Stomach smooth muscle (tissue), 2 donors: ENCODE data around the gene MRPL40.

Source experiments
- H3K27ac ChIP-seq: one replicate; pipeline ENCODE4 v1.7.0; 2013; ENCODE audit warnings: mild to moderate bottlenecking, low read length, inconsistent platforms
- H3K27me3 ChIP-seq, 2 donors: one replicate each; pipeline ENCODE4 v1.7.0; 2013; ENCODE audit warnings: low read length in 2 of 2; ENCODE audit not compliant: insufficient read depth in 2 of 2, control insufficient read depth in 1 of 2
- H3K36me3 ChIP-seq, 2 donors: one replicate each; pipeline ENCODE4 v1.7.0; 2013; ENCODE audit warnings: low read length in 2 of 2; ENCODE audit not compliant: control insufficient read depth in 2 of 2, insufficient read depth in 2 of 2
- H3K4me1 ChIP-seq: one replicate; pipeline ENCODE4 v1.7.0; 2013; ENCODE audit warnings: low read length; ENCODE audit not compliant: control insufficient read depth, insufficient read depth
- H3K4me3 ChIP-seq, 2 donors: one replicate each; pipeline ENCODE4 v1.7.0; 2013; ENCODE audit warnings: low read length in 2 of 2
- H3K9ac ChIP-seq, 2 donors: one replicate each; pipeline ENCODE4 v1.7.0; 2013; ENCODE audit warnings: low read length in 2 of 2, mild to moderate bottlenecking in 1 of 2
- H3K9me3 ChIP-seq, 2 donors: one replicate each; pipeline ENCODE4 v1.7.0; 2013; ENCODE audit warnings: low read length in 2 of 2; ENCODE audit not compliant: control insufficient read depth in 2 of 2
- donor health status: healthy.
- donor health status: Pancreatic carcinoma.

The MRPL40 gene

GRCh38 chr22:19406846-19407245 lies 25.5 kb upstream of the MRPL40 start:
- Histone ChIP-seq H3K9me3 (no peaks in the 10 kb centered on the region), H3K9ac (no peak overlapping the region), H3K4me3 (no peak overlapping the region), H3K4me1 (no peaks in the 10 kb centered on the region), H3K36me3 (peaks cover 43 to 47% of the 10 kb centered on the region in 2 donors), H3K27ac (no peak overlapping the region), H3K27me3 (no peaks in the 10 kb centered on the region)

GRCh38 chr22:19407649-19408606 lies 24.4 kb upstream of the MRPL40 start:
- Histone ChIP-seq H3K36me3 (peaks cover 43 to 47% of the 10 kb centered on the region in 2 donors), H3K27me3 (no peaks in the 10 kb centered on the region), H3K4me1 (no peaks in the 10 kb centered on the region), H3K4me3 (no peak overlapping the region), H3K9ac (no peak overlapping the region), H3K27ac (no peak overlapping the region), H3K9me3 (no peaks in the 10 kb centered on the region)

GRCh38 chr22:19410941-19411689 lies 21.2 kb upstream of the MRPL40 start:
- Histone ChIP-seq H3K36me3 (peaks cover 31% of the 10 kb centered on the region in 2 donors), H3K27ac (no peak overlapping the region), H3K9me3 (no peaks in the 10 kb centered on the region), H3K9ac (no peak overlapping the region), H3K4me1 (no peaks in the 10 kb centered on the region), H3K4me3 (no peak overlapping the region), H3K27me3 (no peaks in the 10 kb centered on the region)

- H3K36me3 ChIP-seq, result peaks cover 26% of the 10 kb centered on the region in 2 donors
- no peak overlapping the region for H3K27ac ChIP-seq
- no peaks in the 10 kb centered on the region for H3K4me1 ChIP-seq
- no peaks in the 10 kb centered on the region for H3K9me3 ChIP-seq
- no peak overlapping the region for H3K4me3 ChIP-seq
- H3K9ac ChIP-seq, result no peak overlapping the region
- no peaks in the 10 kb centered on the region for H3K27me3 ChIP-seq
These were observed 20.7 kb upstream of the MRPL40 start for GRCh38 chr22:19411690-19412045.

GRCh38 chr22:19412478-19412877 lies 19.9 kb upstream of the MRPL40 start:
- Histone ChIP-seq H3K4me1 (no peaks in the 10 kb centered on the region), H3K9me3 (no peaks in the 10 kb centered on the region), H3K36me3 (peaks cover 18 to 23% of the 10 kb centered on the region in 2 donors), H3K27ac (no peak overlapping the region), H3K4me3 (no peak overlapping the region), H3K27me3 (no peaks in the 10 kb centered on the region), H3K9ac (no peak overlapping the region)

GRCh38 chr22:19412923-19413322 lies 19.4 kb upstream of the MRPL40 start:
- Histone ChIP-seq H3K36me3 (peaks cover 14 to 18% of the 10 kb centered on the region in 2 donors), H3K4me3 (no peak overlapping the region), H3K27me3 (no peaks in the 10 kb centered on the region), H3K4me1 (no peaks in the 10 kb centered on the region), H3K27ac (no peak overlapping the region), H3K9ac (no peak overlapping the region), H3K9me3 (no peaks in the 10 kb centered on the region)

GRCh38 chr22:19419086-19419463 lies 13.3 kb upstream of the MRPL40 start:
- no peak overlapping the region for H3K27ac ChIP-seq
- no peaks in the 10 kb centered on the region for H3K27me3 ChIP-seq
- peaks cover 0 to 3% of the 10 kb centered on the region in 2 donors for H3K36me3 ChIP-seq
- no peak overlapping the region for H3K4me3 ChIP-seq
- no peaks in the 10 kb centered on the region for H3K4me1 ChIP-seq
- H3K9ac ChIP-seq, result no peak overlapping the region
- no peaks in the 10 kb centered on the region for H3K9me3 ChIP-seq

GRCh38 chr22:19419464-19420178 lies 12.7 kb upstream of the MRPL40 start:
- Histone ChIP-seq H3K27me3 (no peaks in the 10 kb centered on the region), H3K36me3 (peaks cover 0 to 3% of the 10 kb centered on the region in 2 donors), H3K9ac (no peak overlapping the region), H3K9me3 (no peaks in the 10 kb centered on the region), H3K27ac (no peak overlapping the region), H3K4me1 (no peaks in the 10 kb centered on the region), H3K4me3 (no peak overlapping the region)

- H3K9me3 ChIP-seq, result no peaks in the 10 kb centered on the region
- H3K36me3 ChIP-seq, result peaks cover 0 to 5% of the 10 kb centered on the region in 2 donors
- H3K4me1 ChIP-seq, result no peaks in the 10 kb centered on the region
- no peak overlapping the region for H3K27ac ChIP-seq
- no peaks in the 10 kb centered on the region for H3K27me3 ChIP-seq
- H3K4me3 ChIP-seq, result no peak overlapping the region
- no peak overlapping the region for H3K9ac ChIP-seq
These were observed 12.0 kb upstream of the MRPL40 start for GRCh38 chr22:19420321-19420720.

- Histone ChIP-seq H3K27ac (no peak overlapping the region), H3K4me1 (no peaks in the 10 kb centered on the region), H3K36me3 (peaks cover 0 to 5% of the 10 kb centered on the region in 2 donors), H3K4me3 (no peak overlapping the region), H3K27me3 (no peaks in the 10 kb centered on the region), H3K9ac (no peak overlapping the region), H3K9me3 (no peaks in the 10 kb centered on the region)
These were observed 9.7 kb upstream of the MRPL40 start for GRCh38 chr22:19422440-19423301.
